Measurements from ENCODE around the gene SETBP1.

The SETBP1 gene

GRCh38 chr18:44859751-44860439 is 179.2 kb downstream of the SETBP1 start:
- TF ChIP-seq MYC (IDR thresholded peaks at IDR 0.05; ENCODE audit: low read depth, low read length) (no peak), MAX (IDR thresholded peaks at IDR 0.05; ENCODE audit: low read depth, low read length) (no peak), POLR2A (IDR thresholded peaks at IDR 0.05; ENCODE audit: extremely low read depth, insufficient read length) (no peak), CTCF (IDR thresholded peaks at IDR 0.05; ENCODE audit: low read depth, low read length) (no peak)
- no peak for DNase-seq (ENCODE audit: low read depth)
- no peak overlapping the region for H3K4me3 ChIP-seq (ENCODE audit: low read depth, low read length)

- H3K4me3 ChIP-seq (ENCODE audit: low read depth, low read length), result no peak overlapping the region
- DNase-seq (ENCODE audit: low read depth), result no peak
- no peak for TF ChIP-seq POLR2A (IDR thresholded peaks at IDR 0.05; ENCODE audit: extremely low read depth, insufficient read length)
- TF ChIP-seq MYC (IDR thresholded peaks at IDR 0.05; ENCODE audit: low read depth, low read length), result no peak
- TF ChIP-seq CTCF (IDR thresholded peaks at IDR 0.05; ENCODE audit: low read depth, low read length), result no peak
- TF ChIP-seq MAX (IDR thresholded peaks at IDR 0.05; ENCODE audit: low read depth, low read length), result no peak
Observed at GRCh38 chr18:44862112-44862511, 181.4 kb downstream of the SETBP1 start.

- no peak for DNase-seq (ENCODE audit: low read depth)
- TF ChIP-seq MAX (IDR thresholded peaks at IDR 0.05; ENCODE audit: low read depth, low read length) (no peak), CTCF (IDR thresholded peaks at IDR 0.05; ENCODE audit: low read depth, low read length) (no peak), POLR2A (IDR thresholded peaks at IDR 0.05; ENCODE audit: extremely low read depth, insufficient read length) (no peak), MYC (IDR thresholded peaks at IDR 0.05; ENCODE audit: low read depth, low read length) (no peak)
- no peak overlapping the region for H3K4me3 ChIP-seq (ENCODE audit: low read depth, low read length)
Observed at GRCh38 chr18:44866103-44866502, 185.4 kb downstream of the SETBP1 start.

GRCh38 chr18:44869533-44869932 is 188.8 kb downstream of the SETBP1 start:
- TF ChIP-seq POLR2A (IDR thresholded peaks at IDR 0.05; ENCODE audit: extremely low read depth, insufficient read length) (no peak), CTCF (IDR thresholded peaks at IDR 0.05; ENCODE audit: low read depth, low read length) (no peak), MAX (IDR thresholded peaks at IDR 0.05; ENCODE audit: low read depth, low read length) (no peak), MYC (IDR thresholded peaks at IDR 0.05; ENCODE audit: low read depth, low read length) (no peak)
- no peak overlapping the region for H3K4me3 ChIP-seq (ENCODE audit: low read depth, low read length)
- DNase-seq (ENCODE audit: low read depth), result no peak

- TF ChIP-seq MAX (IDR thresholded peaks at IDR 0.05; ENCODE audit: low read depth, low read length) (no peak), MYC (IDR thresholded peaks at IDR 0.05; ENCODE audit: low read depth, low read length) (no peak), POLR2A (IDR thresholded peaks at IDR 0.05; ENCODE audit: extremely low read depth, insufficient read length) (no peak), CTCF (IDR thresholded peaks at IDR 0.05; ENCODE audit: low read depth, low read length) (no peak)
- no peak for DNase-seq (ENCODE audit: low read depth)
- no peak overlapping the region for H3K4me3 ChIP-seq (ENCODE audit: low read depth, low read length)
Observed at GRCh38 chr18:44870631-44871502, 190.2 kb downstream of the SETBP1 start.

Measured in NB4 (cell line).